IMR-90 (cell line): Measurements from ENCODE around the gene IL16. TPM values are rescaled to one million over a fixed set of nuclear protein-coding genes. Genes with fewer than 3 reads are reported as not detected.

ENCODE experiments used
- ATAC-seq: fragments of 200-7000 bp; cut with Tn5 transposase; 2 replicates; pipeline ENCODE4 v1.9.1; 2020; ENCODE audit warnings: low read depth, mild to moderate bottlenecking, moderate library complexity
- BruUV-seq: library from RNA; stranded (reverse); fragments of 400-500 nt; replicated peaks from 2 replicates; lab custom pipeline; 2021; lab: Mats Ljungman, UMichigan
- CTCF ChIA-PET: fragments of 300-600 bp; formaldehyde crosslinking; extraction: SDS; loops from one replicate; lab custom pipeline; 2021; ENCODE audit warnings: antibody characterized with exemption; lab: Yijun Ruan, JAX
- POLR2A ChIA-PET: fragments of 300-600 bp; sonication (Branson Sonifier 250); formaldehyde crosslinking; loops from one replicate; lab custom pipeline; 2022; ENCODE audit warnings: antibody characterized with exemption; ENCODE audit not compliant: unreplicated experiment; lab: Charles Lee
- DNase-seq: peaks from one replicate; pipeline ENCODE4 v3.0.0; 2013
- H2AFZ ChIP-seq: replicated peaks from 2 replicates; pipeline ENCODE3; 2013; ENCODE audit warnings: low read length, mild to moderate bottlenecking; ENCODE audit not compliant: poor library complexity
- H2AK5ac ChIP-seq: 2 replicates; pipeline ENCODE4 v1.6.1; 2013; ENCODE audit warnings: low read depth, low read length, inconsistent platforms
- H2AK9ac ChIP-seq: replicated peaks from 2 replicates; pipeline ENCODE3; 2013; ENCODE audit warnings: mild to moderate bottlenecking, low read depth, low read length, moderate library complexity; ENCODE audit not compliant: poor library complexity
- H2BK120ac ChIP-seq: 2 replicates; pipeline ENCODE4 v1.6.1; 2013; ENCODE audit warnings: low read depth, low read length, inconsistent platforms
- H2BK15ac ChIP-seq: 3 replicates; pipeline ENCODE4 v1.6.1; 2013; ENCODE audit warnings: low read depth, low read length, inconsistent platforms
- H2BK20ac ChIP-seq: 2 replicates; pipeline ENCODE4 v1.6.1; 2013; ENCODE audit warnings: low read depth, mild to moderate bottlenecking, inconsistent platforms, low read length, moderate library complexity
- H2BK5ac ChIP-seq: 2 replicates; pipeline ENCODE4 v1.6.1; 2013; ENCODE audit warnings: mild to moderate bottlenecking, low read depth, low read length, inconsistent platforms; ENCODE audit not compliant: poor library complexity, severe bottlenecking
- H3K14ac ChIP-seq: replicated peaks from 2 replicates; pipeline ENCODE4 v1.6.1; 2013; ENCODE audit warnings: low read depth, low read length, inconsistent platforms
- H3K18ac ChIP-seq: 2 replicates; pipeline ENCODE4 v1.6.1; 2013; ENCODE audit warnings: low read depth, low read length, control low read depth
- H3K23ac ChIP-seq: 2 replicates; pipeline ENCODE4 v1.6.1; 2013; ENCODE audit warnings: low read depth, low read length, inconsistent platforms
- H3K27ac ChIP-seq: 2 replicates; pipeline ENCODE4 v1.5.1; 2013; ENCODE audit warnings: mild to moderate bottlenecking, control low read depth, low read length; ENCODE audit not compliant: insufficient read depth
- H3K27me3 ChIP-seq: 2 replicates; pipeline ENCODE4 v1.6.1; 2013; ENCODE audit warnings: low read length; ENCODE audit not compliant: control insufficient read depth, insufficient read depth
- H3K36me3 ChIP-seq: 2 replicates; pipeline ENCODE4 v1.6.1; 2013; ENCODE audit warnings: low read length, mixed read lengths; ENCODE audit not compliant: control insufficient read depth, insufficient read depth
- H3K4ac ChIP-seq: 2 replicates; pipeline ENCODE4 v1.6.1; 2013; ENCODE audit warnings: low read depth, low read length, inconsistent platforms
- H3K4me1 ChIP-seq: 2 replicates; pipeline ENCODE4 v1.6.1; 2013; ENCODE audit warnings: low read length, mixed read lengths; ENCODE audit not compliant: control insufficient read depth, insufficient read depth
- H3K4me2 ChIP-seq: 2 replicates; pipeline ENCODE4 v1.6.1; 2013; ENCODE audit warnings: low read depth, mild to moderate bottlenecking, control low read depth, low read length, moderate library complexity
- H3K4me3 ChIP-seq: 2 replicates; pipeline ENCODE4 v1.5.1; 2013; ENCODE audit warnings: low read depth, mild to moderate bottlenecking, control low read depth, low read length, moderate library complexity; ENCODE audit not compliant: insufficient read depth
- H3K56ac ChIP-seq: 2 replicates; pipeline ENCODE4 v1.6.1; 2013; ENCODE audit warnings: low read length, inconsistent platforms; ENCODE audit not compliant: insufficient read depth; ENCODE audit errors: extremely low read depth
- H3K79me1 ChIP-seq, 2 experiments: 2 replicates each; pipeline ENCODE4 v1.6.1; 2013; ENCODE audit warnings: low read length in 2 of 2, inconsistent platforms in 1 of 2, low read depth in 1 of 2
- H3K9ac ChIP-seq: 2 replicates; pipeline ENCODE4 v1.6.1; 2013; ENCODE audit warnings: low read depth, low read length, control low read depth
- H3K9me1 ChIP-seq: 2 replicates; pipeline ENCODE4 v1.6.1; 2013; ENCODE audit warnings: low read length, inconsistent platforms; ENCODE audit not compliant: insufficient read depth
- H3K9me3 ChIP-seq: 2 replicates; pipeline ENCODE4 v1.6.1; 2013; ENCODE audit warnings: low read length; ENCODE audit not compliant: control insufficient read depth, insufficient read depth
- H4K20me1 ChIP-seq: 2 replicates; pipeline ENCODE4 v1.6.1; 2013; ENCODE audit warnings: low read length, inconsistent platforms; ENCODE audit not compliant: insufficient read depth
- H4K5ac ChIP-seq: 2 replicates; pipeline ENCODE4 v1.6.1; 2013; ENCODE audit warnings: mild to moderate bottlenecking, low read depth, low read length, control low read depth
- H4K8ac ChIP-seq, 2 experiments: 2 replicates each; pipeline ENCODE4 v1.6.1; 2013; ENCODE audit warnings: low read depth in 2 of 2, low read length in 2 of 2, control low read depth in 1 of 2, inconsistent platforms in 1 of 2
- H4K91ac ChIP-seq: 2 replicates; pipeline ENCODE4 v1.6.1; 2013; ENCODE audit warnings: low read depth, low read length, inconsistent platforms; ENCODE audit not compliant: insufficient read depth
- BHLHE40 ChIP-seq: fragments of 150-350 bp; IDR thresholded peaks from 2 replicates; pipeline ENCODE4 v1.6.1; 2016; ENCODE audit warnings: mild to moderate bottlenecking, low read depth, low read length
- CHD1 ChIP-seq: IDR thresholded peaks from 2 replicates; pipeline ENCODE4 v1.6.1; 2012; ENCODE audit warnings: low read depth, low read length, improper control_type of control experiment
- FOS ChIP-seq: fragments of 150-350 bp; IDR thresholded peaks from 2 replicates; pipeline ENCODE4 v1.6.1; 2016; ENCODE audit warnings: low read depth, low read length
- MAFK ChIP-seq: IDR thresholded peaks from 2 replicates; pipeline ENCODE4 v1.6.1; 2012; ENCODE audit warnings: low read depth, low read length, improper control_type of control experiment
- MXI1 ChIP-seq: IDR thresholded peaks from 2 replicates; pipeline ENCODE4 v1.6.1; 2012; ENCODE audit warnings: low read depth, mild to moderate bottlenecking, low read length, moderate library complexity, borderline replicate concordance
- NFE2L2 ChIP-seq: fragments of 150-350 bp; IDR thresholded peaks from 2 replicates; pipeline ENCODE4 v1.6.1; 2016; ENCODE audit warnings: low read depth, mild to moderate bottlenecking, low read length
- POLR2A ChIP-seq: IDR thresholded peaks from 2 replicates; pipeline ENCODE4 v1.6.1; 2012; ENCODE audit warnings: mild to moderate bottlenecking, low read depth, low read length
- RCOR1 ChIP-seq: IDR thresholded peaks from 2 replicates; pipeline ENCODE4 v1.6.1; 2012; ENCODE audit warnings: mild to moderate bottlenecking, low read length, improper control_type of control experiment; ENCODE audit not compliant: insufficient replicate concordance
- SMC3 ChIP-seq: fragments of 150-350 bp; IDR thresholded peaks from 2 replicates; pipeline ENCODE4 v1.6.1; 2016; ENCODE audit warnings: low read depth, mild to moderate bottlenecking, antibody characterized with exemption, low read length, moderate library complexity
- WGBS, 2 experiments: methylation state at CpG; one replicate each; pipeline versions ENCODE4 v1.1.5 to v1.1.7; 2013; ENCODE audit warnings: missing lambda C conversion rate in 2 of 2; ENCODE audit not compliant: insufficient read length in 1 of 2; ENCODE audit errors: extremely low coverage in 2 of 2; 5-methylcytosine and 5-hydroxymethylcytosine counted together
- dilution Hi-C: fragments of 300-500 bp; cut with HindIII; formaldehyde crosslinking; loops from one replicate; pipeline ENCODE4 v1.14.3; 2018; ENCODE audit warnings: low sequenced_read_pairs; ENCODE audit not compliant: unreplicated experiment
- in situ Hi-C: fragments of 300-500 bp; cut with MboI; formaldehyde crosslinking; loops from 3 replicates; pipeline ENCODE4 v1.14.3; 2019; ENCODE audit warnings: low sequenced_read_pairs, inconsistent platforms, mixed read lengths
- intact Hi-C: fragments of 100-400 bp; cut with micrococcal nuclease; formaldehyde crosslinking; loops from 2 replicates; pipeline ENCODE4 v1.10.0; 2022
- polyA plus RNA-seq, 3 experiments: library from polyadenylated mRNA; depleted of rRNA; stranded (reverse); fragments of >200 nt; gene quantifications; 2 replicates each; pipeline ENCODE4 v1.2.3, GENCODE V29; 2012; ENCODE audit warnings: low replicate concordance in 1 of 3
- total RNA-seq: library from RNA; depleted of rRNA; stranded (reverse); fragments of >200 nt; gene quantifications from 2 replicates; pipeline ENCODE4 v1.2.3, GENCODE V29; 2012
- TF ChIP-seq, protein P1 (sequence below): conservative IDR thresholded peaks from 2 replicates; pipeline ENCODE4 v1.5.1; 2012; ENCODE audit warnings: mild to moderate bottlenecking, low read depth, low read length, improper control_type of control experiment
- TF ChIP-seq, protein P2 (sequence below): fragments of 150-350 bp; IDR thresholded peaks from 2 replicates; pipeline ENCODE4 v1.6.1; 2016; ENCODE audit warnings: low read depth, mild to moderate bottlenecking, low read length, moderate library complexity, borderline replicate concordance
- TF ChIP-seq, protein P3 (sequence below): fragments of 150-350 bp; IDR thresholded peaks from 2 replicates; pipeline ENCODE4 v1.6.1; 2017; ENCODE audit warnings: mild to moderate bottlenecking, antibody characterized with exemption, low read length, low read depth

IL16 gene
- total and polyA plus RNA-seq, 2 of the 4 experiments (the other 2 are of a cell fraction): 0.18 to 0.27 TPM

- Histone ChIP-seq H3K27me3 (no peaks in the 10 kb centered on the region), H3K14ac (no peak overlapping the region), H3K4me2 (no peak overlapping the region), H3K36me3 (peaks cover 4% of the 10 kb centered on the region; the same call in 1 of the 2 replicates), H3K4ac (no peak overlapping the region), H2AK9ac (no peak overlapping the region), H3K4me3 (no peak overlapping the region), H3K9me3 (no peaks in the 10 kb centered on the region), H3K18ac (no peak overlapping the region), H4K5ac (no peak overlapping the region), H3K4me1 (peaks cover 4% of the 10 kb centered on the region; the same call in 1 of the 2 replicates), H3K9ac (no peak overlapping the region), H3K79me1 (no peaks in the 10 kb centered on the region), H2BK20ac (no peak overlapping the region), H3K9me1 (no peaks in the 10 kb centered on the region), H2AFZ (no peak overlapping the region), H2BK15ac (no peak overlapping the region), H3K56ac (no peak overlapping the region), H2AK5ac (no peak overlapping the region), H3K23ac (no peak overlapping the region), H2BK5ac (no peak overlapping the region), H4K91ac (no peak overlapping the region), H4K20me1 (no peaks in the 10 kb centered on the region), H4K8ac (no peak overlapping the region), H2BK120ac (no peak overlapping the region), H3K27ac (no peak overlapping the region)
- in situ Hi-C loops (no loop called here), dilution Hi-C loops (no loop called here), intact Hi-C loops (no loop called here)
- BruUV-seq: no TSS peak
- no peak for DNase-seq
- TF ChIP-seq POLR2A (no peak), MXI1 (no peak), FOS (no peak), NFE2L2 (no peak), MAFK (no peak), CHD1 (no peak), SMC3 (no peak), RCOR1 (no peak), BHLHE40 (no peak)
- TF ChIP-seq, protein P1, sequence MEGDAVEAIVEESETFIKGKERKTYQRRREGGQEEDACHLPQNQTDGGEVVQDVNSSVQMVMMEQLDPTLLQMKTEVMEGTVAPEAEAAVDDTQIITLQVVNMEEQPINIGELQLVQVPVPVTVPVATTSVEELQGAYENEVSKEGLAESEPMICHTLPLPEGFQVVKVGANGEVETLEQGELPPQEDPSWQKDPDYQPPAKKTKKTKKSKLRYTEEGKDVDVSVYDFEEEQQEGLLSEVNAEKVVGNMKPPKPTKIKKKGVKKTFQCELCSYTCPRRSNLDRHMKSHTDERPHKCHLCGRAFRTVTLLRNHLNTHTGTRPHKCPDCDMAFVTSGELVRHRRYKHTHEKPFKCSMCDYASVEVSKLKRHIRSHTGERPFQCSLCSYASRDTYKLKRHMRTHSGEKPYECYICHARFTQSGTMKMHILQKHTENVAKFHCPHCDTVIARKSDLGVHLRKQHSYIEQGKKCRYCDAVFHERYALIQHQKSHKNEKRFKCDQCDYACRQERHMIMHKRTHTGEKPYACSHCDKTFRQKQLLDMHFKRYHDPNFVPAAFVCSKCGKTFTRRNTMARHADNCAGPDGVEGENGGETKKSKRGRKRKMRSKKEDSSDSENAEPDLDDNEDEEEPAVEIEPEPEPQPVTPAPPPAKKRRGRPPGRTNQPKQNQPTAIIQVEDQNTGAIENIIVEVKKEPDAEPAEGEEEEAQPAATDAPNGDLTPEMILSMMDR: no peak
- TF ChIP-seq, protein P2, sequence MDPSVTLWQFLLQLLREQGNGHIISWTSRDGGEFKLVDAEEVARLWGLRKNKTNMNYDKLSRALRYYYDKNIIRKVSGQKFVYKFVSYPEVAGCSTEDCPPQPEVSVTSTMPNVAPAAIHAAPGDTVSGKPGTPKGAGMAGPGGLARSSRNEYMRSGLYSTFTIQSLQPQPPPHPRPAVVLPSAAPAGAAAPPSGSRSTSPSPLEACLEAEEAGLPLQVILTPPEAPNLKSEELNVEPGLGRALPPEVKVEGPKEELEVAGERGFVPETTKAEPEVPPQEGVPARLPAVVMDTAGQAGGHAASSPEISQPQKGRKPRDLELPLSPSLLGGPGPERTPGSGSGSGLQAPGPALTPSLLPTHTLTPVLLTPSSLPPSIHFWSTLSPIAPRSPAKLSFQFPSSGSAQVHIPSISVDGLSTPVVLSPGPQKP: no peak
- TF ChIP-seq, protein P3, sequence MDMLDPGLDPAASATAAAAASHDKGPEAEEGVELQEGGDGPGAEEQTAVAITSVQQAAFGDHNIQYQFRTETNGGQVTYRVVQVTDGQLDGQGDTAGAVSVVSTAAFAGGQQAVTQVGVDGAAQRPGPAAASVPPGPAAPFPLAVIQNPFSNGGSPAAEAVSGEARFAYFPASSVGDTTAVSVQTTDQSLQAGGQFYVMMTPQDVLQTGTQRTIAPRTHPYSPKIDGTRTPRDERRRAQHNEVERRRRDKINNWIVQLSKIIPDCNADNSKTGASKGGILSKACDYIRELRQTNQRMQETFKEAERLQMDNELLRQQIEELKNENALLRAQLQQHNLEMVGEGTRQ: no peak
- ATAC-seq: no peak
- WGBS, 2 experiments: 90% methylated on average over 3 of the region's 3 CpGs; no CpG with 5 or more reads in 1 of the 2 experiments
- POLR2A ChIA-PET: interaction anchor here (0.6 kb wide), 1 partner anchor 99 kb away, joined by 5 read pairs; no protein-coding TSS in a partner anchor
- CTCF ChIA-PET: interaction anchor here (1.9 kb wide), 1 partner anchor 44 kb away, joined by 6 read pairs; no protein-coding TSS in a partner anchor
These were observed 25.3 kb downstream of the IL16 start for GRCh38 chr15:81222007-81222406.
